NB4 (cell line): Measurements from ENCODE around the gene CCL2.

Source experiments
- CTCF ChIP-seq: IDR thresholded peaks from one replicate; pipeline ENCODE4 v1.5.1; 2012; ENCODE audit warnings: low read depth, low read length
- MAX ChIP-seq: IDR thresholded peaks from 2 replicates; pipeline ENCODE4 v1.6.1; 2011; ENCODE audit warnings: low read depth, low read length
- POLR2A ChIP-seq: IDR thresholded peaks from 2 replicates; pipeline ENCODE4 v1.6.1; 2011; ENCODE audit warnings: mild to moderate bottlenecking; ENCODE audit not compliant: insufficient read length; ENCODE audit errors: extremely low read depth

- TF ChIP-seq CTCF (no peak), POLR2A (no peak), MAX (no peak)
Measured at GRCh38 chr17:34251186-34251585, 3.9 kb upstream of the CCL2 start.
